HepG2 (cell line): Measurements from ENCODE around the gene ABCB8. TPM values are rescaled to one million over a fixed set of nuclear protein-coding genes. Genes with fewer than 3 reads are reported as not detected.

ENCODE experiments used
- BCL3 ChIP-seq: sonication (generic); formaldehyde crosslinking; IDR thresholded peaks from 2 replicates; pipeline ENCODE4 v1.5.1; 2020; ENCODE audit warnings: mild to moderate bottlenecking, missing genetic modification reagents, moderate library complexity
- BORCS8-MEF2B ChIP-seq: sonication (generic); formaldehyde crosslinking; IDR thresholded peaks from 2 replicates; pipeline ENCODE4 v1.8.0; 2022; ENCODE audit warnings: mild to moderate bottlenecking, missing genetic modification reagents
- BRCA1 ChIP-seq: sonication (generic); formaldehyde crosslinking; IDR thresholded peaks from 2 replicates; pipeline ENCODE4 v1.4.0; 2020; ENCODE audit warnings: missing genetic modification reagents
- GATAD1 ChIP-seq: IDR thresholded peaks from 2 replicates; pipeline ENCODE4 v1.6.1; 2016; ENCODE audit warnings: missing genetic modification reagents, missing compliant biosample characterization
- KAT2B ChIP-seq: fragments of 150-350 bp; IDR thresholded peaks from 2 replicates; pipeline ENCODE4 v1.6.1; 2014; ENCODE audit warnings: low read depth, low read length, borderline replicate concordance
- MBNL3 ChIP-seq: fragments of 250-450 bp; sonication (Bioruptor Pico); conservative IDR thresholded peaks from 2 replicates; pipeline ENCODE4 v1.8.0; 2022; ENCODE audit warnings: mild to moderate bottlenecking, inconsistent platforms
- MXI1 ChIP-seq: IDR thresholded peaks from 3 replicates; pipeline ENCODE4 v1.6.1; 2012; ENCODE audit warnings: low read depth, low read length, inconsistent platforms, borderline replicate concordance
- NKX3-1 ChIP-seq: sonication (generic); formaldehyde crosslinking; IDR thresholded peaks from 2 replicates; pipeline ENCODE4 v1.5.0; 2020; ENCODE audit warnings: missing genetic modification reagents
- PAWR ChIP-seq: sonication (generic); formaldehyde crosslinking; IDR thresholded peaks from 2 replicates; pipeline ENCODE4 v1.4.0; 2020; ENCODE audit warnings: missing genetic modification reagents, mild to moderate bottlenecking, borderline replicate concordance
- ZKSCAN5 ChIP-seq: sonication (generic); formaldehyde crosslinking; IDR thresholded peaks from 2 replicates; pipeline ENCODE4 v1.5.1; 2020; ENCODE audit warnings: mild to moderate bottlenecking, missing genetic modification reagents
- ZNF574 ChIP-seq: sonication (generic); formaldehyde crosslinking; IDR thresholded peaks from 2 replicates; pipeline ENCODE4 v1.4.0; 2020; ENCODE audit warnings: missing genetic modification reagents
- ZNF580 ChIP-seq: IDR thresholded peaks from 2 replicates; pipeline ENCODE4 v1.6.1; 2016; ENCODE audit warnings: low read depth, borderline replicate concordance
- ZNF615 ChIP-seq: sonication (generic); formaldehyde crosslinking; IDR thresholded peaks from 2 replicates; pipeline ENCODE4 v1.5.0; 2020; ENCODE audit warnings: mild to moderate bottlenecking, missing genetic modification reagents, borderline replicate concordance
- polyA plus RNA-seq, 8 experiments: library from polyadenylated mRNA; depleted of rRNA in 3 of 8; stranded (reverse) in 7 of 8; unstranded in 1 of 8; fragments of >200 nt; fragmentation: Illumina TruSeq in 4 of 8; extraction: Trizol in 4 of 8; gene quantifications; 2 replicates each; pipeline versions ENCODE4 v1.2.1 to v1.2.3, GENCODE V29; 2011 to 2016; ENCODE audit warnings: low read depth in 4 of 8, missing spikeins in 1 of 8, mixed read lengths in 1 of 8; ENCODE audit not compliant: insufficient read depth in 1 of 8
- total RNA-seq, 5 experiments: library from RNA; depleted of rRNA; stranded (reverse); fragments of >200 nt; fragmentation: Illumina TruSeq; extraction: Trizol; gene quantifications; 2 replicates each; pipeline ENCODE4 v1.2.3, GENCODE V29; 2016; ENCODE audit warnings: low read depth in 1 of 5
- TF ChIP-seq, protein P1 (sequence below): IDR thresholded peaks from 2 replicates; pipeline ENCODE4 v1.6.1; 2016; ENCODE audit warnings: low read depth, missing genetic modification reagents, missing compliant biosample characterization
- TF ChIP-seq, protein P2 (sequence below): sonication (generic); formaldehyde crosslinking; IDR thresholded peaks from 2 replicates; pipeline ENCODE4 v1.5.0; 2020; ENCODE audit warnings: missing genetic modification reagents
- TF ChIP-seq, protein P3 (sequence below): sonication (generic); formaldehyde crosslinking; IDR thresholded peaks from 2 replicates; pipeline ENCODE4 v1.4.0; 2020; ENCODE audit warnings: missing genetic modification reagents

The ABCB8 gene
- total and polyA plus RNA-seq, 2 of the 13 experiments (the other 11 are each of a cell fraction or from before 2014, with no cell fraction given), result 6.6 to 16.7 TPM

DNA sequence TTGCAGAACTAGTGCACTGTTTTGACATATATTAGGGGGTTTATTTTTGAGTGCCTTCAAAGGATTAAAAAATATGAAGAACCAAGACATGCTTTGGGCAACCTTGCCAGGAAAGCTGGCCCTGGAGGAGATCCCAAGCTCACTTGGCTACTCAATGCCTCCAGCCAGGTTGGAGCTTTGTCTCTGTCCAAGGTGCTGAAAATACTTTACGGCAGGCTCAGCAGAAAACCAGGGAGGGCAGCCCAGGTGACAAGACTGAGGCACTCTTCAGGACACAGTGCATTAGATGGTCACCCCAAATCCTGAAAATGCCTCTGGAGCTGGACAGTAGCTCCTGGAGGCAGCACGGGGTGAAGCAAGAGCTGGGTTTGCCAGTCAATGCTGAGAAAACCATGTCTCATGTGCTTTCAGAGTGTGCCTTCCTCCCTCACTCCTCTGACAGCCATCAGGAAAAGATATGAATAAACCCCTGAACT lies 44.3 kb upstream of the ABCB8 start (continued):
- TF ChIP-seq, protein P1, sequence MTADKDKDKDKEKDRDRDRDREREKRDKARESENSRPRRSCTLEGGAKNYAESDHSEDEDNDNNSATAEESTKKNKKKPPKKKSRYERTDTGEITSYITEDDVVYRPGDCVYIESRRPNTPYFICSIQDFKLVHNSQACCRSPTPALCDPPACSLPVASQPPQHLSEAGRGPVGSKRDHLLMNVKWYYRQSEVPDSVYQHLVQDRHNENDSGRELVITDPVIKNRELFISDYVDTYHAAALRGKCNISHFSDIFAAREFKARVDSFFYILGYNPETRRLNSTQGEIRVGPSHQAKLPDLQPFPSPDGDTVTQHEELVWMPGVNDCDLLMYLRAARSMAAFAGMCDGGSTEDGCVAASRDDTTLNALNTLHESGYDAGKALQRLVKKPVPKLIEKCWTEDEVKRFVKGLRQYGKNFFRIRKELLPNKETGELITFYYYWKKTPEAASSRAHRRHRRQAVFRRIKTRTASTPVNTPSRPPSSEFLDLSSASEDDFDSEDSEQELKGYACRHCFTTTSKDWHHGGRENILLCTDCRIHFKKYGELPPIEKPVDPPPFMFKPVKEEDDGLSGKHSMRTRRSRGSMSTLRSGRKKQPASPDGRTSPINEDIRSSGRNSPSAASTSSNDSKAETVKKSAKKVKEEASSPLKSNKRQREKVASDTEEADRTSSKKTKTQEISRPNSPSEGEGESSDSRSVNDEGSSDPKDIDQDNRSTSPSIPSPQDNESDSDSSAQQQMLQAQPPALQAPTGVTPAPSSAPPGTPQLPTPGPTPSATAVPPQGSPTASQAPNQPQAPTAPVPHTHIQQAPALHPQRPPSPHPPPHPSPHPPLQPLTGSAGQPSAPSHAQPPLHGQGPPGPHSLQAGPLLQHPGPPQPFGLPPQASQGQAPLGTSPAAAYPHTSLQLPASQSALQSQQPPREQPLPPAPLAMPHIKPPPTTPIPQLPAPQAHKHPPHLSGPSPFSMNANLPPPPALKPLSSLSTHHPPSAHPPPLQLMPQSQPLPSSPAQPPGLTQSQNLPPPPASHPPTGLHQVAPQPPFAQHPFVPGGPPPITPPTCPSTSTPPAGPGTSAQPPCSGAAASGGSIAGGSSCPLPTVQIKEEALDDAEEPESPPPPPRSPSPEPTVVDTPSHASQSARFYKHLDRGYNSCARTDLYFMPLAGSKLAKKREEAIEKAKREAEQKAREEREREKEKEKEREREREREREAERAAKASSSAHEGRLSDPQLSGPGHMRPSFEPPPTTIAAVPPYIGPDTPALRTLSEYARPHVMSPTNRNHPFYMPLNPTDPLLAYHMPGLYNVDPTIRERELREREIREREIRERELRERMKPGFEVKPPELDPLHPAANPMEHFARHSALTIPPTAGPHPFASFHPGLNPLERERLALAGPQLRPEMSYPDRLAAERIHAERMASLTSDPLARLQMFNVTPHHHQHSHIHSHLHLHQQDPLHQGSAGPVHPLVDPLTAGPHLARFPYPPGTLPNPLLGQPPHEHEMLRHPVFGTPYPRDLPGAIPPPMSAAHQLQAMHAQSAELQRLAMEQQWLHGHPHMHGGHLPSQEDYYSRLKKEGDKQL (CRISPR knock-in tag), result no peak
- no peak for TF ChIP-seq MBNL3 (CRISPR knock-in tag)
- no peak for TF ChIP-seq PAWR (CRISPR knock-in tag)
- TF ChIP-seq ZKSCAN5 (CRISPR knock-in tag), result no peak
- no peak for TF ChIP-seq BCL3 (CRISPR knock-in tag)
- TF ChIP-seq ZNF615 (CRISPR knock-in tag), result no peak
- 0 out of 2 replicates have a peak, but pooled peaks have one; percentile 21 for TF ChIP-seq GATAD1
- no peak for TF ChIP-seq KAT2B
- TF ChIP-seq ZNF580 (CRISPR knock-in tag), result peak; percentile 83; the same call in 1 of the 2 replicates
- TF ChIP-seq ZNF574 (CRISPR knock-in tag), result peak; percentile 41; the same call in 1 of the 2 replicates
- TF ChIP-seq, protein P2, sequence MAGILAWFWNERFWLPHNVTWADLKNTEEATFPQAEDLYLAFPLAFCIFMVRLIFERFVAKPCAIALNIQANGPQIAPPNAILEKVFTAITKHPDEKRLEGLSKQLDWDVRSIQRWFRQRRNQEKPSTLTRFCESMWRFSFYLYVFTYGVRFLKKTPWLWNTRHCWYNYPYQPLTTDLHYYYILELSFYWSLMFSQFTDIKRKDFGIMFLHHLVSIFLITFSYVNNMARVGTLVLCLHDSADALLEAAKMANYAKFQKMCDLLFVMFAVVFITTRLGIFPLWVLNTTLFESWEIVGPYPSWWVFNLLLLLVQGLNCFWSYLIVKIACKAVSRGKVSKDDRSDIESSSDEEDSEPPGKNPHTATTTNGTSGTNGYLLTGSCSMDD, result no peak
- 0 out of 2 replicates have a peak, but pooled peaks have one; percentile 51 for TF ChIP-seq BRCA1 (CRISPR knock-in tag)
- TF ChIP-seq MXI1, result no peak
- peak; percentile 81; the same call in 1 of the 2 replicates for TF ChIP-seq NKX3-1 (CRISPR knock-in tag)
- TF ChIP-seq, protein P3, sequence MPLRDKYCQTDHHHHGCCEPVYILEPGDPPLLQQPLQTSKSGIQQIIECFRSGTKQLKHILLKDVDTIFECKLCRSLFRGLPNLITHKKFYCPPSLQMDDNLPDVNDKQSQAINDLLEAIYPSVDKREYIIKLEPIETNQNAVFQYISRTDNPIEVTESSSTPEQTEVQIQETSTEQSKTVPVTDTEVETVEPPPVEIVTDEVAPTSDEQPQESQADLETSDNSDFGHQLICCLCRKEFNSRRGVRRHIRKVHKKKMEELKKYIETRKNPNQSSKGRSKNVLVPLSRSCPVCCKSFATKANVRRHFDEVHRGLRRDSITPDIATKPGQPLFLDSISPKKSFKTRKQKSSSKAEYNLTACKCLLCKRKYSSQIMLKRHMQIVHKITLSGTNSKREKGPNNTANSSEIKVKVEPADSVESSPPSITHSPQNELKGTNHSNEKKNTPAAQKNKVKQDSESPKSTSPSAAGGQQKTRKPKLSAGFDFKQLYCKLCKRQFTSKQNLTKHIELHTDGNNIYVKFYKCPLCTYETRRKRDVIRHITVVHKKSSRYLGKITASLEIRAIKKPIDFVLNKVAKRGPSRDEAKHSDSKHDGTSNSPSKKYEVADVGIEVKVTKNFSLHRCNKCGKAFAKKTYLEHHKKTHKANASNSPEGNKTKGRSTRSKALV (CRISPR knock-in tag), result 0 out of 2 replicates have a peak, but pooled peaks have one; percentile 47
- TF ChIP-seq BORCS8-MEF2B (CRISPR knock-in tag), result peak; percentile 25; the same call in 1 of the 2 replicates
